ENCODE measurements around the gene WFDC2. TPM values are rescaled to one million over a fixed set of nuclear protein-coding genes. Genes with fewer than 3 reads are reported as not detected.
"Not testable (repeated sequence)": the region's sequence is repeated elsewhere in the genome, so short reads cannot be mapped to it uniquely, and the experiment has no call there.

Gene WFDC2
- total and polyA plus RNA-seq, 2 experiments from 2014 or later: not detected

DNA sequence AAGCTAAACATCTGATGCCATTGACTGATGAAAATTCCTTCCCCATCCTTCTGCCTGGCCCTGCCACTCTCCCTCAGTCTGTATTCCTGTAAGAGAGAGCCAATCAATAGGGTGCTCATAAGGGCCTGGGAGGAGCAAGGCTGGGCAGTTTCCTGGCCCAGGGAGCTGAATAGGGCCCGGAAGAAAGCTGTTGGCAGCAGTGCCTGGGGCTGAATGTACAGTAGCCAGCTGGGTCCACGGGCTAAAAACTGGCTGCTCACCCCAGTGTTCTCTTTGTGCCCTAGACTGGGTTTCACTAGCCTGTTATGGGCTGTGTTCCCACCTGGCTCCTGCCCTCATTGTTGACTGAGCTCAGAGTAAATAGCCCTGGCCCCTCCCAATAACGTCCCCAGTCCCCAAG, 1.7 kb upstream of the WFDC2 start:
- H2AFZ ChIP-seq: no peak overlapping the region
- no peaks in the 10 kb centered on the region for H3K9me2 ChIP-seq (ENCODE audit: insufficient read depth)
- H3K9ac ChIP-seq: no peak overlapping the region
- H3K4me3 ChIP-seq: no peak overlapping the region
- H3K9me3 ChIP-seq (ENCODE audit: low read depth): no peaks in the 10 kb centered on the region
- H3K27me3 ChIP-seq (replicated peaks; ENCODE audit: insufficient read depth): peaks cover 81% of the 10 kb centered on the region
- no peaks in the 10 kb centered on the region for H4K20me1 ChIP-seq (ENCODE audit: insufficient read depth)
- TF ChIP-seq EZH2phosphoT487 (IDR thresholded peaks at IDR 0.05; ENCODE audit: insufficient read depth, low read depth): no peak
- no peak for TF ChIP-seq EZH2 (IDR thresholded peaks at IDR 0.05; ENCODE audit: insufficient read depth, poor library complexity, severe bottlenecking)
- DNase-seq: no peak
- no peaks in the 10 kb centered on the region for H3F3A ChIP-seq (ENCODE audit: insufficient read depth)
- no peak overlapping the region for H3K27ac ChIP-seq
- in situ Hi-C loops (cut with MboI): loop anchor here (25.0 kb wide), 1 partner anchor 294 kb away; no protein-coding TSS in a partner anchor
- H3K79me2 ChIP-seq (ENCODE audit: insufficient read depth): no peaks in the 10 kb centered on the region
- no peak overlapping the region for H3K4me2 ChIP-seq (ENCODE audit: unreplicated experiment)
- no peaks in the 10 kb centered on the region for H3K4me1 ChIP-seq (ENCODE audit: insufficient read depth)
- WGBS, 2 experiments (ENCODE audit: low coverage in 1 of 2, low lambda C conversion rate in 2 of 2, missing lambda C conversion rate in 2 of 2): 32 to 36% methylated on average over 3 of the region's 3 CpGs
- H3K36me3 ChIP-seq (ENCODE audit: low read depth): no peaks in the 10 kb centered on the region

DNA sequence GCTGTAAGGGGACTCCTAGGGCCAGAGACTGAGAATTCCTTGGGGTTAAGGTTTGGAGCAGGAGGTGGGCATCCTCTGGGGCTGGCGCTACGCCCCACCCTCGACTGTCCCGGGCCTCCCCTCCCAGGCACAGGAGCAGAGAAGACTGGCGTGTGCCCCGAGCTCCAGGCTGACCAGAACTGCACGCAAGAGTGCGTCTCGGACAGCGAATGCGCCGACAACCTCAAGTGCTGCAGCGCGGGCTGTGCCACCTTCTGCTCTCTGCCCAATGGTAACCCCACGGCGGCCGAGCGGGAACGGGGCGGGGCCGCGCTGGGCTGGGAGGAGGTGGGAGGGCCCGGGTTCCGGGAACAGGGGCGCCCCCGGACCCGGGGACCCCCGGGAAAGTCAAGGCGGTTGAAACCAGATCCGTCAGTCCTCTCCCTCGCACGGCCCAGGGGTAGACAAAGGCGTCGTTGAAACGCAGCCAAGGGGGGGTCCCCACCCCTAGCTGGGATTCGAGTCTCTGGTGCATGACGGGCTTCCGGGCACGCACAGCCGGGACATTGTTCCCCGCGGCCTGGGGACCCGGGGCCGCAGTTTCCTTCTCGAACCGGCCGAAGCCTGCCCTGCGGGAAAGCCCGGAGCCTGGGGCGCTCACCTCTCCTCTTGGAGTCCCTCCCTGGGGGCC, 844 bp downstream of the WFDC2 start:
- no peaks in the 10 kb centered on the region for H4K20me1 ChIP-seq (ENCODE audit: insufficient read depth)
- H3K36me3 ChIP-seq (ENCODE audit: low read depth): no peaks in the 10 kb centered on the region
- WGBS, 2 experiments (ENCODE audit: low coverage in 1 of 2, low lambda C conversion rate in 2 of 2, missing lambda C conversion rate in 2 of 2): 6 to 7% methylated on average over 43 to 47 of the region's 50 CpGs
- H3K9me3 ChIP-seq (ENCODE audit: low read depth): no peaks in the 10 kb centered on the region
- DNase-seq: peak; percentile 54
- H3K27ac ChIP-seq: no peak overlapping the region
- peak overlapping the region; percentile 44 for H3K4me2 ChIP-seq (ENCODE audit: unreplicated experiment)
- no peaks in the 10 kb centered on the region for H3K4me1 ChIP-seq (ENCODE audit: insufficient read depth)
- H3K4me3 ChIP-seq: peak overlapping the region; percentile 58
- no peaks in the 10 kb centered on the region for H3K79me2 ChIP-seq (ENCODE audit: insufficient read depth)
- H2AFZ ChIP-seq: peak overlapping the region; percentile 52
- no peak overlapping the region for H3K9ac ChIP-seq
- H3K27me3 ChIP-seq (replicated peaks; ENCODE audit: insufficient read depth): peaks cover 63% of the 10 kb centered on the region
- H3K9me2 ChIP-seq (ENCODE audit: insufficient read depth): no peaks in the 10 kb centered on the region
- no peak for TF ChIP-seq EZH2phosphoT487 (IDR thresholded peaks at IDR 0.05; ENCODE audit: insufficient read depth, low read depth)
- no peak for TF ChIP-seq EZH2 (IDR thresholded peaks at IDR 0.05; ENCODE audit: insufficient read depth, poor library complexity, severe bottlenecking)
- in situ Hi-C loops (cut with MboI): loop anchor here (25.0 kb wide), 1 partner anchor 292 kb away; no protein-coding TSS in a partner anchor
- H3F3A ChIP-seq (ENCODE audit: insufficient read depth): no peaks in the 10 kb centered on the region

DNA sequence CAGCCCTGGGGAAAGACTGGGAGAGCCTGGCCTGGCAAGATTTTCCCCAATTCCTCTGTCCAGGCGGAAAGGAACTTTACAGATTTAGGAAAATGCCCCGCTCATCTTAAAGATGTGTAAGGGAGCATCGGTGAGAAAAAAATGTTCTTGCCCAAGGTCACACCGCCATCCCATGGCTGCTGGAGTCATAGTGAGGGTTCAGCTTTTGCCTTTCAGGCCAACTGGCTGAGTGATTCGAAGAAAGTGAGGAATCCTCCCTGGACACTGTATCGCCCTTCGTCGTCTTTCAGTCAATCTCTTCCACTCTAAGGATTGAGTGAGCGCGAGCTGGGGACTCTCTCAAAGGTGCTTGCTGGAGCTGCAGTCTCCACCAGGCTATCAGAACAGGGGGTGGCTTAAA, 1.4 kb downstream of the WFDC2 start:
- peak overlapping the region; percentile 44 for H3K4me2 ChIP-seq (ENCODE audit: unreplicated experiment)
- peaks cover 61% of the 10 kb centered on the region for H3K27me3 ChIP-seq (replicated peaks; ENCODE audit: insufficient read depth)
- H3K79me2 ChIP-seq (ENCODE audit: insufficient read depth): no peaks in the 10 kb centered on the region
- peak; percentile 3 for TF ChIP-seq EZH2 (IDR thresholded peaks at IDR 0.05; ENCODE audit: insufficient read depth, poor library complexity, severe bottlenecking)
- no peak for TF ChIP-seq EZH2phosphoT487 (IDR thresholded peaks at IDR 0.05; ENCODE audit: insufficient read depth, low read depth)
- H3K4me1 ChIP-seq (ENCODE audit: insufficient read depth): no peaks in the 10 kb centered on the region
- H3K9me3 ChIP-seq (ENCODE audit: low read depth): no peaks in the 10 kb centered on the region
- in situ Hi-C loops (cut with MboI): loop anchor here (25.0 kb wide), 1 partner anchor 291 kb away; no protein-coding TSS in a partner anchor
- H3K9me2 ChIP-seq (ENCODE audit: insufficient read depth): no peaks in the 10 kb centered on the region
- H3F3A ChIP-seq (ENCODE audit: insufficient read depth): no peaks in the 10 kb centered on the region
- no peaks in the 10 kb centered on the region for H3K36me3 ChIP-seq (ENCODE audit: low read depth)
- no peak overlapping the region for H3K9ac ChIP-seq
- H2AFZ ChIP-seq: peak overlapping the region; percentile 52
- peak overlapping the region; percentile 58 for H3K4me3 ChIP-seq
- no peak overlapping the region for H3K27ac ChIP-seq
- DNase-seq: peak; percentile 33
- H4K20me1 ChIP-seq (ENCODE audit: insufficient read depth): no peaks in the 10 kb centered on the region
- WGBS, 2 experiments (ENCODE audit: low coverage in 1 of 2, low lambda C conversion rate in 2 of 2, missing lambda C conversion rate in 2 of 2): 7 to 8% methylated on average over 10 of the region's 10 CpGs

DNA sequence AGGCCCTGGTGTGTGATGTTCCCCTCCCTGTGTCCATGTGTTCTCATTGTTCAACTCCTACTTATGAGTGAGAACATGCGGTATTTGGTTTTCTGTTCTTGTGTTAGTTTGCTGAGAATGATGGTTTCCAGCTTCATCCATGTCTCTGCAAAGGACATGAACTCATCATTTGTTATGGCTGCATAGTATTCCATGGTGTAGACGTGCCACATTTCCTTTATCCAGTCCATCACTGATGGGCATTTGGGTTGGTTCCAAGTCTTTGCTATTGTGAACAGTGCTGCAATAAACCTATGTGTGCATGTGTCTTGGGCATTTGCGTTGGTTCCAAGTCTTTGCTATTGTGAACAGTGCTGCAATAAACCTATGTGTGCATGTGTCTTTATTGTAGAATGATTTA, 2.7 kb downstream of the WFDC2 start:
- not testable (repeated sequence) for H4K20me1 ChIP-seq (ENCODE audit: insufficient read depth); H3K9me2 ChIP-seq (ENCODE audit: insufficient read depth); H3K79me2 ChIP-seq (ENCODE audit: insufficient read depth); H3K9ac ChIP-seq; H2AFZ ChIP-seq; H3K4me1 ChIP-seq (ENCODE audit: insufficient read depth); H3K27ac ChIP-seq; H3K36me3 ChIP-seq (ENCODE audit: low read depth); DNase-seq; H3K4me2 ChIP-seq (ENCODE audit: unreplicated experiment); H3K9me3 ChIP-seq (ENCODE audit: low read depth); H3F3A ChIP-seq (ENCODE audit: insufficient read depth); H3K4me3 ChIP-seq
- WGBS, 2 experiments (ENCODE audit: low coverage in 1 of 2, low lambda C conversion rate in 2 of 2, missing lambda C conversion rate in 2 of 2): 5 to 28% methylated on average over 2 to 3 of the region's 3 CpGs
- in situ Hi-C loops (cut with MboI): loop anchor here (25.0 kb wide), 1 partner anchor 290 kb away; no protein-coding TSS in a partner anchor
- peaks cover 51% of the 10 kb centered on the region for H3K27me3 ChIP-seq (replicated peaks; ENCODE audit: insufficient read depth)

DNA sequence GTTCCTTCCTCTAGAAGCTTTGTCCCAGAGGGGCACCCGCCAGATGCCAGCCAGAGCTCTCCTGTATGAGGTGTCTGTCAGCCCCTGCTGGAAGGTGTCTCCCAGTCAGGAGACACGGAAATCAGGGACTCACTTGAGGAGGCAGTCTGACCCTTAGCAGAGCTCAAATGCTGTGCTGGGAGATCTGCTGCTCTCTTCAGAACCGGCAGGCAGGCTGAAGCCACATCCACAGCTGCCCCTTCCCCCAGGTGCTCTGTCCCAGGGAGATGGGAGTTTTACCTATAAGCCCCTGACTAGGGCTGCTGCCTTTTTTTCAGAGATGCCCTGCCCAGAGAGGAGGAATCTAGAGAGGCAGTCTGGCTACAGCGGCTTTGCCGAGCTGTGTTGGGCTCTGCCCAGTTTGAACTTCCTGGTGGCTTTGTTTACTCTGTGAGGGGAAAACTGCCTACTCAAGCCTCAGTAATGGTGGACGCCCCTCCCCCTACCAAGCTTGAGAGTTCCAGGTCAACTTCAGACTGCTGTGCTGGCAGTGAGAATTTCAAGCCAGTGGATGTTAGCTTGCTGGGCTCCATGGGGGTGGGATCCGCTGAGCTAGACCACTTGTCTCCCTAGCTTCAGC, 8.1 kb downstream of the WFDC2 start:
- not testable (repeated sequence) for H3F3A ChIP-seq (ENCODE audit: insufficient read depth); H3K9ac ChIP-seq; H3K4me1 ChIP-seq (ENCODE audit: insufficient read depth); H3K36me3 ChIP-seq (ENCODE audit: low read depth); H3K9me2 ChIP-seq (ENCODE audit: insufficient read depth); H3K27ac ChIP-seq; H4K20me1 ChIP-seq (ENCODE audit: insufficient read depth); H3K4me2 ChIP-seq (ENCODE audit: unreplicated experiment); H3K79me2 ChIP-seq (ENCODE audit: insufficient read depth); H2AFZ ChIP-seq; H3K4me3 ChIP-seq; DNase-seq; H3K9me3 ChIP-seq (ENCODE audit: low read depth)
- in situ Hi-C loops (cut with MboI): loop anchor here (25.0 kb wide), 1 partner anchor 340 kb away; no protein-coding TSS in a partner anchor
- WGBS, 2 experiments (ENCODE audit: low coverage in 1 of 2, low lambda C conversion rate in 2 of 2, missing lambda C conversion rate in 2 of 2): 52 to 61% methylated on average over 7 of the region's 7 CpGs
- H3K27me3 ChIP-seq (replicated peaks; ENCODE audit: insufficient read depth): peaks cover 13% of the 10 kb centered on the region; the same call in 1 of the 2 replicates

All from GM23248 (cell line).